K562 (cell line): ENCODE data around the gene FTL. TPM values are rescaled to one million over a fixed set of nuclear protein-coding genes. Genes with fewer than 3 reads are reported as not detected.

Source experiments
- GABPA ChIP-seq: fragments of 200-800 bp; sonication (Bioruptor generic); conservative IDR thresholded peaks from 2 replicates; pipeline ENCODE4 v1.6.1; 2016; ENCODE audit warnings: low read depth, missing genetic modification characterization, missing compliant biosample characterization
- PRPF4 ChIP-seq: fragments of 200-400 bp; formaldehyde crosslinking; IDR thresholded peaks from one replicate; pipeline ENCODE4 v1.6.1; 2017; ENCODE audit warnings: low read length, low read depth, mild to moderate bottlenecking; ENCODE audit not compliant: insufficient read depth, poor library complexity, severe bottlenecking
- SRF ChIP-seq, 2 experiments: fragments of 250-450, 450-650 bp in 1 of 2; sonication (Bioruptor Pico) in 1 of 2; sonication (generic) in 1 of 2; formaldehyde crosslinking; IDR thresholded peaks; 2 replicates each; pipeline versions ENCODE4 v1.5.0 to v1.5.1; 2020 to 2022; ENCODE audit warnings: mild to moderate bottlenecking in 1 of 2, missing genetic modification reagents in 1 of 2
- ZNF586 ChIP-seq: fragments of 450-650 bp; formaldehyde crosslinking; conservative IDR thresholded peaks from 2 replicates; pipeline ENCODE4 v1.4.0; 2020; ENCODE audit warnings: mild to moderate bottlenecking, moderate library complexity
- polyA plus RNA-seq, 8 experiments: library from polyadenylated mRNA; depleted of rRNA in 4 of 8; stranded (reverse) in 5 of 8; unstranded in 3 of 8; fragments of >200 nt; fragmentation: Nextera tagmentation in 2 of 8; fragmentation: Illumina TruSeq in 1 of 8; extraction: Ambion mirVana in 2 of 8; extraction: Trizol in 1 of 8; gene quantifications; 2 replicates each; pipeline versions ENCODE4 v1.2.1 to v1.2.3, GENCODE V29; 2011 to 2014; ENCODE audit warnings: inconsistent platforms in 1 of 8, missing spikeins in 1 of 8
- total RNA-seq, 7 experiments: library from RNA; depleted of rRNA in 6 of 7; stranded (reverse); fragments of >200 nt in 6 of 7; fragmentation: Illumina TruSeq in 2 of 7; extraction: Trizol in 2 of 7; gene quantifications; 2 replicates each; pipeline versions ENCODE4 v1.2.1 to v1.2.3, GENCODE V29; 2011 to 2021; ENCODE audit warnings: low replicate concordance in 1 of 7
- TF ChIP-seq, protein P1 (sequence below), 2 experiments: fragments of 150-350 bp in 1 of 2; IDR thresholded peaks; 2 replicates each; pipeline ENCODE4 v1.6.1; 2012 to 2016; ENCODE audit warnings: low read depth in 2 of 2, low read length in 2 of 2, mild to moderate bottlenecking in 1 of 2, moderate library complexity in 1 of 2

FTL gene
- total and polyA plus RNA-seq, 9 of the 15 experiments (the other 6 are each of a cell fraction or from before 2014, with no cell fraction given): 1,231 to 27,415 (median 3,965) TPM

DNA sequence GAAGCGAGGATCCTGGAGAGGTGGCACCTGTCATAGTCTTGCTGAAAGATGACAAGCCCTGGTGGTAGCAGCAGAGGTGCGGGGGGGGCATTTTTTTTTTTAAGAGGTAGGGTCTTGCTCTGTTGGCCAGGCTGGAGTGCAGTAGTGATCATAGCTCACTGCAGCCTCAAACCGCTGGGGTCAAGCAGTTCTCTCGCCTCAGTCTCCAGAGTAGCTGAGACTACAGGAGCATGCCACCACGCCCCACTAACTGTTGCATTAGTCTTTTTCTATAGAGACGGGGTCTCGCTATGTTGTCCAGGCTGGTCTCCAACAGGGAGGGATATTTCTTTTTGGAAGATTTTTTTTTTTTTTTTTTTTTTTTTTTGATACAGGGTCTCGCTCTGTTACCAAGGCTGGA lies 7.1 kb upstream of the FTL start (continued):
- TF ChIP-seq, protein P1, sequence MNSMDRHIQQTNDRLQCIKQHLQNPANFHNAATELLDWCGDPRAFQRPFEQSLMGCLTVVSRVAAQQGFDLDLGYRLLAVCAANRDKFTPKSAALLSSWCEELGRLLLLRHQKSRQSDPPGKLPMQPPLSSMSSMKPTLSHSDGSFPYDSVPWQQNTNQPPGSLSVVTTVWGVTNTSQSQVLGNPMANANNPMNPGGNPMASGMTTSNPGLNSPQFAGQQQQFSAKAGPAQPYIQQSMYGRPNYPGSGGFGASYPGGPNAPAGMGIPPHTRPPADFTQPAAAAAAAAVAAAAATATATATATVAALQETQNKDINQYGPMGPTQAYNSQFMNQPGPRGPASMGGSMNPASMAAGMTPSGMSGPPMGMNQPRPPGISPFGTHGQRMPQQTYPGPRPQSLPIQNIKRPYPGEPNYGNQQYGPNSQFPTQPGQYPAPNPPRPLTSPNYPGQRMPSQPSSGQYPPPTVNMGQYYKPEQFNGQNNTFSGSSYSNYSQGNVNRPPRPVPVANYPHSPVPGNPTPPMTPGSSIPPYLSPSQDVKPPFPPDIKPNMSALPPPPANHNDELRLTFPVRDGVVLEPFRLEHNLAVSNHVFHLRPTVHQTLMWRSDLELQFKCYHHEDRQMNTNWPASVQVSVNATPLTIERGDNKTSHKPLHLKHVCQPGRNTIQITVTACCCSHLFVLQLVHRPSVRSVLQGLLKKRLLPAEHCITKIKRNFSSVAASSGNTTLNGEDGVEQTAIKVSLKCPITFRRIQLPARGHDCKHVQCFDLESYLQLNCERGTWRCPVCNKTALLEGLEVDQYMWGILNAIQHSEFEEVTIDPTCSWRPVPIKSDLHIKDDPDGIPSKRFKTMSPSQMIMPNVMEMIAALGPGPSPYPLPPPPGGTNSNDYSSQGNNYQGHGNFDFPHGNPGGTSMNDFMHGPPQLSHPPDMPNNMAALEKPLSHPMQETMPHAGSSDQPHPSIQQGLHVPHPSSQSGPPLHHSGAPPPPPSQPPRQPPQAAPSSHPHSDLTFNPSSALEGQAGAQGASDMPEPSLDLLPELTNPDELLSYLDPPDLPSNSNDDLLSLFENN (IDR thresholded peaks at IDR 0.05; ENCODE audit: low read depth in 2 of 2, low read length in 2 of 2): no peak
- TF ChIP-seq ZNF586 (CRISPR knock-in tag): no peak
- no peak for TF ChIP-seq GABPA
- no peak for TF ChIP-seq SRF (CRISPR knock-in tag; IDR thresholded peaks at IDR 0.05)
- no peak for TF ChIP-seq PRPF4
